Measurements from ENCODE around the gene ITPRIPL1.
A peak's percentile ranks its signal among the peaks of the same experiment; 100 is the strongest.

Gene ITPRIPL1

GRCh38 chr2:96326564-96326963, 1.4 kb downstream of the ITPRIPL1 start:
- H4K91ac ChIP-seq (ENCODE audit: low read depth, low read length, poor library complexity), result no peak overlapping the region
- no peak for DNase-seq (ENCODE audit: low spot score)
- no peak overlapping the region for H2BK15ac ChIP-seq (ENCODE audit: low read length)
- H2BK5ac ChIP-seq (ENCODE audit: low read length), result no peak overlapping the region
- peak overlapping the region; percentile 29 for H2AK5ac ChIP-seq (ENCODE audit: low read depth, low read length)
- no peak overlapping the region for H3K27ac ChIP-seq (replicated peaks; ENCODE audit: low read length)
- no peak overlapping the region for H3K18ac ChIP-seq (ENCODE audit: low read length)
- no peak overlapping the region for H3K23ac ChIP-seq (ENCODE audit: low read depth, low read length, poor library complexity)
- H3K27me3 ChIP-seq (ENCODE audit: control insufficient read depth in 3 of 3, insufficient read depth in 3 of 3, low read depth in 1 of 3, low read length in 3 of 3), result peaks cover 0 to 22% (median 10%) of the 10 kb centered on the region in 3 experiments
- no peak overlapping the region for H3K4ac ChIP-seq (ENCODE audit: low read length)
- H3K4me1 ChIP-seq (ENCODE audit: control insufficient read depth in 2 of 2, insufficient read depth in 1 of 2, low read depth in 1 of 2, low read length in 2 of 2), result peaks cover 2 to 7% of the 10 kb centered on the region in 2 donors
- H3K79me1 ChIP-seq (ENCODE audit: low read depth, low read length), result peaks cover 1% of the 10 kb centered on the region
- WGBS, 2 donors (ENCODE audit: extremely low coverage in 2 of 2, insufficient read length in 2 of 2, insufficient replicate concordance in 1 of 2), result no CpG with 5 or more reads among the region's 8 CpGs
- H4K8ac ChIP-seq (ENCODE audit: low read depth, low read length), result no peak overlapping the region
- H3K9ac ChIP-seq (ENCODE audit: low read depth, low read length, poor library complexity), result peak overlapping the region; percentile 9
- peaks cover 0 to 4% of the 10 kb centered on the region in 2 donors for H3K36me3 ChIP-seq (replicated peaks in 1 of 2; ENCODE audit: control insufficient read depth in 2 of 2, insufficient read depth in 2 of 2, low read length in 2 of 2)
- no peak overlapping the region for H3K4me2 ChIP-seq (ENCODE audit: insufficient read depth, low read length, poor library complexity, severe bottlenecking)
- H3K4me3 ChIP-seq (ENCODE audit: low read length in 2 of 2), result no peak overlapping the region
- no peak overlapping the region for H2BK12ac ChIP-seq (ENCODE audit: low read length)
- no peak overlapping the region for H2AFZ ChIP-seq (ENCODE audit: low read length)
- no peak overlapping the region for H2BK120ac ChIP-seq (ENCODE audit: low read depth, low read length)
- no peaks in the 10 kb centered on the region for H3K9me3 ChIP-seq (replicated peaks in 1 of 2; ENCODE audit: control insufficient read depth in 2 of 2, insufficient read depth in 1 of 2, low read depth in 1 of 2, low read length in 2 of 2)
- no peak overlapping the region for H3K14ac ChIP-seq (ENCODE audit: low read length)

GRCh38 chr2:96326990-96327820, 2.1 kb downstream of the ITPRIPL1 start:
- no peak overlapping the region for H4K91ac ChIP-seq (ENCODE audit: low read depth, low read length, poor library complexity)
- no peak overlapping the region for H3K4ac ChIP-seq (ENCODE audit: low read length)
- H2BK5ac ChIP-seq (ENCODE audit: low read length), result no peak overlapping the region
- no peak overlapping the region for H2BK12ac ChIP-seq (ENCODE audit: low read length)
- H3K4me1 ChIP-seq (ENCODE audit: control insufficient read depth in 2 of 2, insufficient read depth in 1 of 2, low read depth in 1 of 2, low read length in 2 of 2), result peaks cover 2 to 7% of the 10 kb centered on the region in 2 donors
- H3K27ac ChIP-seq (replicated peaks; ENCODE audit: low read length), result no peak overlapping the region
- H3K79me1 ChIP-seq (ENCODE audit: low read depth, low read length), result peaks cover 1% of the 10 kb centered on the region
- no CpG with 5 or more reads among the region's 21 CpGs for WGBS, 2 donors (ENCODE audit: extremely low coverage in 2 of 2, insufficient read length in 2 of 2, insufficient replicate concordance in 1 of 2)
- H3K27me3 ChIP-seq (ENCODE audit: control insufficient read depth in 3 of 3, insufficient read depth in 3 of 3, low read depth in 1 of 3, low read length in 3 of 3), result peaks cover 0 to 19% (median 10%) of the 10 kb centered on the region in 3 experiments
- H3K23ac ChIP-seq (ENCODE audit: low read depth, low read length, poor library complexity), result no peak overlapping the region
- no peaks in the 10 kb centered on the region for H3K9me3 ChIP-seq (replicated peaks in 1 of 2; ENCODE audit: control insufficient read depth in 2 of 2, insufficient read depth in 1 of 2, low read depth in 1 of 2, low read length in 2 of 2)
- no peak overlapping the region for H3K4me3 ChIP-seq (ENCODE audit: low read length in 2 of 2)
- H3K36me3 ChIP-seq (replicated peaks in 1 of 2; ENCODE audit: control insufficient read depth in 2 of 2, insufficient read depth in 2 of 2, low read length in 2 of 2), result peaks cover 0 to 4% of the 10 kb centered on the region in 2 donors
- H3K9ac ChIP-seq (ENCODE audit: low read depth, low read length, poor library complexity), result no peak overlapping the region
- peak overlapping the region; percentile 29 for H2AK5ac ChIP-seq (ENCODE audit: low read depth, low read length)
- H4K8ac ChIP-seq (ENCODE audit: low read depth, low read length), result no peak overlapping the region
- DNase-seq (ENCODE audit: low spot score), result no peak
- no peak overlapping the region for H3K4me2 ChIP-seq (ENCODE audit: insufficient read depth, low read length, poor library complexity, severe bottlenecking)
- H3K18ac ChIP-seq (ENCODE audit: low read length), result no peak overlapping the region
- no peak overlapping the region for H2BK15ac ChIP-seq (ENCODE audit: low read length)
- H2BK120ac ChIP-seq (ENCODE audit: low read depth, low read length), result no peak overlapping the region
- H3K14ac ChIP-seq (ENCODE audit: low read length), result no peak overlapping the region
- no peak overlapping the region for H2AFZ ChIP-seq (ENCODE audit: low read length)

GRCh38 chr2:96329456-96329855, 4.3 kb downstream of the ITPRIPL1 start:
- H2AK5ac ChIP-seq (ENCODE audit: low read depth, low read length), result no peak overlapping the region
- H2AFZ ChIP-seq (ENCODE audit: low read length), result no peak overlapping the region
- no peak overlapping the region for H3K4me3 ChIP-seq (ENCODE audit: low read length in 2 of 2)
- peaks cover 0 to 4% of the 10 kb centered on the region in 2 donors for H3K36me3 ChIP-seq (replicated peaks in 1 of 2; ENCODE audit: control insufficient read depth in 2 of 2, insufficient read depth in 2 of 2, low read length in 2 of 2)
- H4K91ac ChIP-seq (ENCODE audit: low read depth, low read length, poor library complexity), result no peak overlapping the region
- no peak overlapping the region for H2BK15ac ChIP-seq (ENCODE audit: low read length)
- no peak overlapping the region for H3K18ac ChIP-seq (ENCODE audit: low read length)
- H2BK120ac ChIP-seq (ENCODE audit: low read depth, low read length), result no peak overlapping the region
- no CpG with 5 or more reads among the region's 1 CpG for WGBS, 2 donors (ENCODE audit: extremely low coverage in 2 of 2, insufficient read length in 2 of 2, insufficient replicate concordance in 1 of 2)
- H3K4me1 ChIP-seq (ENCODE audit: control insufficient read depth in 2 of 2, insufficient read depth in 1 of 2, low read depth in 1 of 2, low read length in 2 of 2), result peaks cover 2 to 7% of the 10 kb centered on the region in 2 donors
- no peaks in the 10 kb centered on the region for H3K79me1 ChIP-seq (ENCODE audit: low read depth, low read length)
- no peak overlapping the region for H3K23ac ChIP-seq (ENCODE audit: low read depth, low read length, poor library complexity)
- H3K9ac ChIP-seq (ENCODE audit: low read depth, low read length, poor library complexity), result no peak overlapping the region
- no peak for DNase-seq (ENCODE audit: low spot score)
- no peak overlapping the region for H3K4ac ChIP-seq (ENCODE audit: low read length)
- H3K14ac ChIP-seq (ENCODE audit: low read length), result no peak overlapping the region
- H2BK5ac ChIP-seq (ENCODE audit: low read length), result no peak overlapping the region
- no peaks in the 10 kb centered on the region for H3K9me3 ChIP-seq (replicated peaks in 1 of 2; ENCODE audit: control insufficient read depth in 2 of 2, insufficient read depth in 1 of 2, low read depth in 1 of 2, low read length in 2 of 2)
- H2BK12ac ChIP-seq (ENCODE audit: low read length), result no peak overlapping the region
- no peak overlapping the region for H3K4me2 ChIP-seq (ENCODE audit: insufficient read depth, low read length, poor library complexity, severe bottlenecking)
- no peak overlapping the region for H3K27ac ChIP-seq (replicated peaks; ENCODE audit: low read length)
- peaks cover 0 to 10% (median 10%) of the 10 kb centered on the region in 3 experiments for H3K27me3 ChIP-seq (ENCODE audit: control insufficient read depth in 3 of 3, insufficient read depth in 3 of 3, low read depth in 1 of 3, low read length in 3 of 3)
- H4K8ac ChIP-seq (ENCODE audit: low read depth, low read length), result no peak overlapping the region

GRCh38 chr2:96329874-96330273, 4.8 kb downstream of the ITPRIPL1 start:
- H2BK15ac ChIP-seq (ENCODE audit: low read length), result no peak overlapping the region
- H4K8ac ChIP-seq (ENCODE audit: low read depth, low read length), result no peak overlapping the region
- H4K91ac ChIP-seq (ENCODE audit: low read depth, low read length, poor library complexity), result no peak overlapping the region
- H3K23ac ChIP-seq (ENCODE audit: low read depth, low read length, poor library complexity), result no peak overlapping the region
- H2BK5ac ChIP-seq (ENCODE audit: low read length), result no peak overlapping the region
- no peak overlapping the region for H3K27ac ChIP-seq (replicated peaks; ENCODE audit: low read length)
- no peaks in the 10 kb centered on the region for H3K9me3 ChIP-seq (replicated peaks in 1 of 2; ENCODE audit: control insufficient read depth in 2 of 2, insufficient read depth in 1 of 2, low read depth in 1 of 2, low read length in 2 of 2)
- no peaks in the 10 kb centered on the region for H3K79me1 ChIP-seq (ENCODE audit: low read depth, low read length)
- peaks cover 0 to 4% of the 10 kb centered on the region in 2 donors for H3K36me3 ChIP-seq (replicated peaks in 1 of 2; ENCODE audit: control insufficient read depth in 2 of 2, insufficient read depth in 2 of 2, low read length in 2 of 2)
- no peak overlapping the region for H2BK12ac ChIP-seq (ENCODE audit: low read length)
- no peak overlapping the region for H3K4me2 ChIP-seq (ENCODE audit: insufficient read depth, low read length, poor library complexity, severe bottlenecking)
- peaks cover 2 to 4% of the 10 kb centered on the region in 2 donors for H3K4me1 ChIP-seq (ENCODE audit: control insufficient read depth in 2 of 2, insufficient read depth in 1 of 2, low read depth in 1 of 2, low read length in 2 of 2)
- no peak overlapping the region for H2BK120ac ChIP-seq (ENCODE audit: low read depth, low read length)
- DNase-seq (ENCODE audit: low spot score), result no peak
- no peak overlapping the region for H3K9ac ChIP-seq (ENCODE audit: low read depth, low read length, poor library complexity)
- no peak overlapping the region for H3K14ac ChIP-seq (ENCODE audit: low read length)
- no peak overlapping the region for H3K4ac ChIP-seq (ENCODE audit: low read length)
- peaks cover 0 to 10% (median 6%) of the 10 kb centered on the region in 3 experiments for H3K27me3 ChIP-seq (ENCODE audit: control insufficient read depth in 3 of 3, insufficient read depth in 3 of 3, low read depth in 1 of 3, low read length in 3 of 3)
- H3K18ac ChIP-seq (ENCODE audit: low read length), result no peak overlapping the region
- no peak overlapping the region for H2AK5ac ChIP-seq (ENCODE audit: low read depth, low read length)
- H3K4me3 ChIP-seq (ENCODE audit: low read length in 2 of 2), result no peak overlapping the region
- no CpG with 5 or more reads among the region's 6 CpGs for WGBS, 2 donors (ENCODE audit: extremely low coverage in 2 of 2, insufficient read length in 2 of 2, insufficient replicate concordance in 1 of 2)
- no peak overlapping the region for H2AFZ ChIP-seq (ENCODE audit: low read length)

All from neuronal stem cell (in vitro differentiated cells).